Smooth muscle cell (in vitro differentiated cells): ENCODE data around the gene PECR. TPM values are rescaled to one million over a fixed set of nuclear protein-coding genes. Genes with fewer than 3 reads are reported as not detected.

Experiments used
- DNase-seq: peaks from one replicate; lab custom pipeline; 2025; ENCODE audit not compliant: unreplicated experiment; lab: John Stamatoyannopoulos, UW
- H2AFZ ChIP-seq: fragments of 200-600 bp; sonication (generic); 2 replicates; pipeline ENCODE4 v1.6.0; 2016; ENCODE audit warnings: antibody characterized with exemption, low read depth, mild to moderate bottlenecking
- H3F3A ChIP-seq: fragments of 200-600 bp; sonication (generic); 2 replicates; pipeline ENCODE4 v1.6.0; 2017; ENCODE audit warnings: antibody characterized with exemption, low read depth
- H3K27ac ChIP-seq: fragments of 200-600 bp; sonication (generic); 2 replicates; pipeline ENCODE4 v1.5.1; 2016; ENCODE audit warnings: low read depth, mild to moderate bottlenecking
- H3K27me3 ChIP-seq: fragments of 200-600 bp; sonication (generic); 2 replicates; pipeline ENCODE4 v1.6.1; 2016; ENCODE audit warnings: low read depth, mild to moderate bottlenecking
- H3K36me3 ChIP-seq: fragments of 200-600 bp; sonication (generic); 2 replicates; pipeline ENCODE4 v1.5.1; 2016; ENCODE audit warnings: low read depth
- H3K4me1 ChIP-seq: fragments of 200-600 bp; sonication (generic); 2 replicates; pipeline ENCODE4 v1.5.1; 2016; ENCODE audit warnings: low read depth
- H3K4me2 ChIP-seq: fragments of 200-600 bp; sonication (generic); 2 replicates; pipeline ENCODE4 v1.6.0; 2016; ENCODE audit warnings: mild to moderate bottlenecking
- H3K4me3 ChIP-seq: fragments of 200-600 bp; sonication (generic); 2 replicates; pipeline ENCODE4 v1.5.1; 2016; ENCODE audit warnings: mild to moderate bottlenecking
- H3K79me2 ChIP-seq: fragments of 200-600 bp; sonication (generic); 2 replicates; pipeline ENCODE4 v1.6.0; 2016; ENCODE audit warnings: low read depth, mild to moderate bottlenecking
- H3K9ac ChIP-seq: fragments of 200-600 bp; sonication (generic); 2 replicates; pipeline ENCODE4 v1.6.0; 2016; ENCODE audit warnings: low read depth
- H3K9me3 ChIP-seq: fragments of 200-600 bp; sonication (generic); replicated peaks from 2 replicates; pipeline ENCODE4 v1.5.1; 2016; ENCODE audit warnings: low read depth
- H4K20me1 ChIP-seq: fragments of 200-600 bp; sonication (generic); 2 replicates; pipeline ENCODE4 v1.6.0; 2016; ENCODE audit warnings: low read depth
- CTCF ChIP-seq: fragments of 200-600 bp; sonication (generic); IDR thresholded peaks from 2 replicates; pipeline ENCODE4 v1.5.1; 2017; ENCODE audit warnings: borderline replicate concordance, mild to moderate bottlenecking, antibody characterized with exemption; ENCODE audit not compliant: insufficient read depth, poor library complexity, severe bottlenecking
- WGBS: methylation state at CpG from one replicate; pipeline ENCODE4 v1.1.7; 2016; ENCODE audit warnings: low lambda C conversion rate; 5-methylcytosine and 5-hydroxymethylcytosine counted together
- polyA plus RNA-seq: library from polyadenylated mRNA; unstranded; fragments of >200 nt; fragmentation: Nextera tagmentation; extraction: Ambion mirVana; gene quantifications from 2 replicates; pipeline ENCODE4 v1.2.1, GENCODE V29; 2016
- total RNA-seq: library from RNA; depleted of rRNA; stranded (reverse); fragments of >200 nt; gene quantifications from 2 replicates; pipeline ENCODE4 v1.2.3, GENCODE V29; 2014

The PECR gene
- total and polyA plus RNA-seq, 2 experiments from 2014 or later = 4.8 to 10.0 TPM

DNA sequence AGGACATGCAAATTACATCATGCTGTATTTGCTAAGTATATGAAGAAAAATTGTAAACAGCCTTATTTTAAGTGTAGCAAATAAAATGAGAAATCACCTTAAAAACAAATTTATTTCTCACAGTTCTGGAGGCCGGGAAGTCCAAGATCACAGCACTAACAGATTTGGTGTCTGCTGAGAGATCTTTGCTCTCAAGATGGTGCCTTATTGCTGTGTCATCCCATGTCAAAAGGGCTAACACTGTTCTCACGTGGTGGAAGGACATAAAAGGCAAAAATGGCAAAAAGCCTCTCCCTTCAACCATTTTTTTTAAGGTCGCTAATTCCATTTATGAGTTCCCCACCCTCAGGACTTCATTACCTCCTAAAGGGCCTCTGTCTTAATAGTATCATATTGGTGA lies 39.6 kb upstream of the PECR start:
- WGBS = 95% methylated on average over 3 of the region's 3 CpGs
- Histone ChIP-seq H3K4me2 (no peak overlapping the region), H3K9me3 (no peaks in the 10 kb centered on the region), H4K20me1 (no peaks in the 10 kb centered on the region), H3F3A (no peaks in the 10 kb centered on the region), H3K9ac (no peak overlapping the region), H3K4me3 (no peak overlapping the region), H3K4me1 (peaks cover 30% of the 10 kb centered on the region), H3K79me2 (peaks cover 67% of the 10 kb centered on the region), H2AFZ (no peak overlapping the region), H3K36me3 (peaks cover 71% of the 10 kb centered on the region), H3K27me3 (no peaks in the 10 kb centered on the region), H3K27ac (no peak overlapping the region)
- DNase-seq = no peak
- TF ChIP-seq CTCF = no peak

- Histone ChIP-seq H4K20me1 (no peaks in the 10 kb centered on the region), H3K27ac (no peak overlapping the region), H3K79me2 (peaks cover 74% of the 10 kb centered on the region), H3K9me3 (no peaks in the 10 kb centered on the region), H3F3A (no peaks in the 10 kb centered on the region), H3K27me3 (no peaks in the 10 kb centered on the region), H3K4me2 (no peak overlapping the region), H3K4me3 (no peak overlapping the region), H3K36me3 (peaks cover 63% of the 10 kb centered on the region), H2AFZ (no peak overlapping the region), H3K9ac (no peak overlapping the region), H3K4me1 (peaks cover 42% of the 10 kb centered on the region)
- TF ChIP-seq CTCF = no peak
- DNase-seq = no peak
- WGBS = 83% methylated on average over 3 of the region's 3 CpGs
Measured at GRCh38 chr2:216119986-216120385, 38.4 kb upstream of the PECR start.

- no peak for DNase-seq
- H3K4me1 ChIP-seq = peaks cover 44% of the 10 kb centered on the region
- H3K4me3 ChIP-seq = no peak overlapping the region
- H3K27me3 ChIP-seq = no peaks in the 10 kb centered on the region
- no peak overlapping the region for H2AFZ ChIP-seq
- H3K36me3 ChIP-seq = peaks cover 58% of the 10 kb centered on the region
- H3K4me2 ChIP-seq = no peak overlapping the region
- H3K9ac ChIP-seq = no peak overlapping the region
- no peak overlapping the region for H3K27ac ChIP-seq
- H3K79me2 ChIP-seq = peaks cover 76% of the 10 kb centered on the region
- WGBS = 90% methylated on average over 2 of the region's 2 CpGs
- no peaks in the 10 kb centered on the region for H4K20me1 ChIP-seq
- H3F3A ChIP-seq = peaks cover 3% of the 10 kb centered on the region
- no peak for TF ChIP-seq CTCF
- H3K9me3 ChIP-seq = no peaks in the 10 kb centered on the region
Measured at GRCh38 chr2:216119146-216119545, 37.5 kb upstream of the PECR start.

DNA sequence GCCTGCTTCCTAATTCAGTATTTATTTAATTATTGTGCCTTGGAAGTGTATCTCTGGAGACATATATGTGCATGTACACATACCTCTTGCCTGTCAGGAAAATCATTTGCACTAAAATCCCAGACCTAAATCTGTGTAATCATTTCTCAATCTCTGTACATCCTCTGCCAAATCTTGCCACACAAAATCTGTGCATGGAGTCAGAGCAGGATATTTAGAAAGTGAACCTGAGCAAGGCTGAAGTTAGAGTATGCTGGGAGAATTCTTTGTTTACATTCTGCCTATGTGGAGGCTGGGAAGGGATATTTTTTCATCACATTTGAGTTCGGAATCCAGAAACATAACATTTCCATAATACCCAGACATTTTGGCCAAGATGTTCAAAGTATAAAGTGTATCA lies 36.9 kb upstream of the PECR start:
- Histone ChIP-seq H3K27ac (no peak overlapping the region), H3K4me2 (no peak overlapping the region), H3K9me3 (no peaks in the 10 kb centered on the region), H3F3A (peaks cover 9% of the 10 kb centered on the region), H3K36me3 (peaks cover 55% of the 10 kb centered on the region), H3K27me3 (no peaks in the 10 kb centered on the region), H3K79me2 (peaks cover 78% of the 10 kb centered on the region), H3K4me1 (peaks cover 44% of the 10 kb centered on the region), H3K9ac (no peak overlapping the region), H2AFZ (no peak overlapping the region), H4K20me1 (no peaks in the 10 kb centered on the region), H3K4me3 (no peak overlapping the region)
- no peak for DNase-seq
- 100% methylated on average over 1 of the region's 1 CpG for WGBS
- TF ChIP-seq CTCF = no peak
